Lower lobe of right lung (tissue), 2 donors: ENCODE measurements around the gene LRP8. TPM values are rescaled to one million over a fixed set of nuclear protein-coding genes. Genes with fewer than 3 reads are reported as not detected.

ENCODE experiments used
- ATAC-seq, 2 donors: fragments of 200-7000 bp; cut with Tn5 transposase; one replicate each; pipeline ENCODE4 v1.9.1; 2020 to 2022; ENCODE audit warnings: mild to moderate bottlenecking in 2 of 2, moderate library complexity in 2 of 2
- DNase-seq: peaks from one replicate; pipeline ENCODE4 v3.0.0-alpha.2; 2020
- H3K27ac ChIP-seq: fragments of 200-600 bp; one replicate; pipeline ENCODE4 v1.8.0; 2022
- H3K27me3 ChIP-seq: fragments of 200-600 bp; one replicate; pipeline ENCODE4 v1.8.0; 2022; ENCODE audit warnings: low read depth
- H3K36me3 ChIP-seq: fragments of 200-600 bp; one replicate; pipeline ENCODE4 v1.8.0; 2022; ENCODE audit warnings: mild to moderate bottlenecking
- H3K4me1 ChIP-seq: fragments of 200-600 bp; one replicate; pipeline ENCODE4 v1.8.0; 2022
- H3K4me3 ChIP-seq: fragments of 200-600 bp; one replicate; pipeline ENCODE4 v1.8.0; 2022; ENCODE audit warnings: mild to moderate bottlenecking
- H3K9me3 ChIP-seq: fragments of 200-600 bp; one replicate; pipeline ENCODE4 v1.8.0; 2022
- CTCF ChIP-seq: fragments of 200-600 bp; IDR thresholded peaks from one replicate; pipeline ENCODE4 v1.8.0; 2022; ENCODE audit warnings: antibody characterized with exemption, mild to moderate bottlenecking
- intact Hi-C: fragments of 100-400 bp; cut with DNase I; formaldehyde crosslinking; loops from one replicate; pipeline ENCODE4 v1.11.0; 2022
- total RNA-seq: library from RNA; stranded (reverse); fragmentation: NEBNext Ultra II Directional; extraction: Animal tissue kit (Norgen Biotek cat#: 25700); gene quantifications from one replicate; pipeline ENCODE4 v1.2.1, GENCODE V29; 2021
- donor health status: DM: no; HTN: yes; CAD: no; lungs with severe emphysema.

The LRP8 gene
- total RNA-seq, 1 donor from 2014 or later = 9.2 TPM

- Histone ChIP-seq H3K36me3 (no peaks in the 10 kb centered on the region), H3K27ac (no peak overlapping the region), H3K4me1 (peaks cover 12% of the 10 kb centered on the region), H3K27me3 (no peaks in the 10 kb centered on the region), H3K9me3 (no peaks in the 10 kb centered on the region), H3K4me3 (no peak overlapping the region)
- TF ChIP-seq CTCF = no peak
- ATAC-seq (no peak), DNase-seq (no peak)
- intact Hi-C loops = no loop called here
These were observed 35.2 kb downstream of the LRP8 start for GRCh38 chr1:53292690-53293089.

- ATAC-seq (no peak), DNase-seq (no peak)
- intact Hi-C loops = no loop called here
- Histone ChIP-seq H3K9me3 (no peaks in the 10 kb centered on the region), H3K36me3 (no peaks in the 10 kb centered on the region), H3K4me3 (no peak overlapping the region), H3K27ac (no peak overlapping the region), H3K4me1 (peaks cover 12% of the 10 kb centered on the region), H3K27me3 (no peaks in the 10 kb centered on the region)
- TF ChIP-seq CTCF = no peak
These were observed 36.3 kb downstream of the LRP8 start for GRCh38 chr1:53291574-53291973.

- ATAC-seq (no peak), DNase-seq (no peak)
- intact Hi-C loops = no loop called here
- Histone ChIP-seq H3K9me3 (no peaks in the 10 kb centered on the region), H3K27me3 (no peaks in the 10 kb centered on the region), H3K4me3 (no peak overlapping the region), H3K4me1 (peaks cover 12% of the 10 kb centered on the region), H3K36me3 (no peaks in the 10 kb centered on the region), H3K27ac (no peak overlapping the region)
- no peak for TF ChIP-seq CTCF
These were observed 39.0 kb downstream of the LRP8 start for GRCh38 chr1:53288790-53289429.

- intact Hi-C loops = no loop called here
- H3K36me3 ChIP-seq = no peaks in the 10 kb centered on the region
- ATAC-seq (no peak), DNase-seq (no peak)
- H3K27ac ChIP-seq = no peak overlapping the region
- no peak for TF ChIP-seq CTCF
- H3K9me3 ChIP-seq = no peaks in the 10 kb centered on the region
- no peak overlapping the region for H3K4me3 ChIP-seq
- peaks cover 5% of the 10 kb centered on the region for H3K4me1 ChIP-seq
- H3K27me3 ChIP-seq = no peaks in the 10 kb centered on the region
These were observed 39.7 kb downstream of the LRP8 start for GRCh38 chr1:53288002-53288789.

GRCh38 chr1:53286955-53287354, 40.9 kb downstream of the LRP8 start:
- no peak for TF ChIP-seq CTCF
- no peaks in the 10 kb centered on the region for H3K27me3 ChIP-seq
- no peaks in the 10 kb centered on the region for H3K9me3 ChIP-seq
- no peak overlapping the region for H3K27ac ChIP-seq
- DNase-seq (no peak), ATAC-seq (no peak)
- no peak overlapping the region for H3K4me3 ChIP-seq
- intact Hi-C loops = no loop called here
- no peaks in the 10 kb centered on the region for H3K36me3 ChIP-seq
- no peaks in the 10 kb centered on the region for H3K4me1 ChIP-seq
